Measurements from ENCODE around the gene KDM4C. TPM values are rescaled to one million over a fixed set of nuclear protein-coding genes. Genes with fewer than 3 reads are reported as not detected.
A peak's percentile ranks its signal among the peaks of the same experiment; 100 is the strongest.
"Not testable (repeated sequence)": the region's sequence is repeated elsewhere in the genome, so short reads cannot be mapped to it uniquely, and the experiment has no call there.

Gene KDM4C
- 36.2 TPM for total RNA-seq
- polyA plus RNA-seq, result 20.3 TPM
- long read RNA-seq, donor 1, result 0 reads
- long read RNA-seq, donor 2, result 0 reads
- long read RNA-seq, donor 3, full-length matches to known transcripts, result 3 of 13 reads
- long read RNA-seq, donor 3, partial matches to known transcripts, result 10 of 13 reads
- long read RNA-seq, donor 3, other reads (novel, unspliced or antisense), result 0 of 13 reads
- long read RNA-seq, donor 4, full-length matches to known transcripts, result 2 of 2 reads
- long read RNA-seq, donor 4, partial matches to known transcripts, result 0 of 2 reads
- long read RNA-seq, donor 4, other reads (novel, unspliced or antisense), result 0 of 2 reads
- long read RNA-seq, donor 5, full-length matches to known transcripts, result 8 of 23 reads
- long read RNA-seq, donor 5, partial matches to known transcripts, result 15 of 23 reads
- long read RNA-seq, donor 5, other reads (novel, unspliced or antisense), result 0 of 23 reads
- long read RNA-seq, donor 6, full-length matches to known transcripts, result 6 of 6 reads
- long read RNA-seq, donor 6, partial matches to known transcripts, result 0 of 6 reads
- long read RNA-seq, donor 6, other reads (novel, unspliced or antisense), result 0 of 6 reads
- long read RNA-seq, donor 7, full-length matches to known transcripts, result 10 of 10 reads
- long read RNA-seq, donor 7, partial matches to known transcripts, result 0 of 10 reads
- long read RNA-seq, donor 7, other reads (novel, unspliced or antisense), result 0 of 10 reads
- long read RNA-seq, donor 8, full-length matches to known transcripts, result 3 of 3 reads
- long read RNA-seq, donor 8, partial matches to known transcripts, result 0 of 3 reads
- long read RNA-seq, donor 8, other reads (novel, unspliced or antisense), result 0 of 3 reads
- long read RNA-seq, donor 9, full-length matches to known transcripts, result 1 of 7 reads
- long read RNA-seq, donor 9, partial matches to known transcripts, result 6 of 7 reads
- long read RNA-seq, donor 9, other reads (novel, unspliced or antisense), result 0 of 7 reads
- long read RNA-seq, donor 10, partial matches to known transcripts, result 0 of 1 reads
- long read RNA-seq, donor 10, other reads (novel, unspliced or antisense), result 0 of 1 reads

GRCh38 chr9:6757456-6758247, at the start of gene KDM4C:
TSS of gene KDM4C (plus strand) at chr9:6757973. CDS start at chr9:6792989, 35,016 bp downstream.
- Histone ChIP-seq H3K4me3 (ENCODE audit: low read length in 2 of 2) (peak within 1 kb of the TSS; percentile 95 to 96), H3K27me3 (ENCODE audit: control insufficient read depth in 2 of 2, insufficient read depth in 1 of 2, low read length in 1 of 2) (no peaks in the 10 kb centered on the region), H3K36me3 (ENCODE audit: control insufficient read depth in 2 of 2, insufficient read depth in 2 of 2, low read length in 1 of 2) (no peaks in the 10 kb centered on the region), H3K9me3 (ENCODE audit: control insufficient read depth in 2 of 2, insufficient read depth in 1 of 2, low read length in 1 of 2) (no peaks in the 10 kb centered on the region), H3K27ac (ENCODE audit: low read depth in 1 of 2, low read length in 1 of 2) (peak within 1 kb of the TSS; percentile 97 to 100), H3K4me1 (ENCODE audit: control insufficient read depth in 2 of 2, insufficient read depth in 2 of 2, low read length in 2 of 2) (peaks cover 2 to 14% of the 10 kb centered on the region in 2 donors)
- under 1% methylated on average over 80 of the region's 80 CpGs for WGBS
- DNase-seq (ENCODE audit: low read depth in 6 of 9, low spot score in 9 of 9), result peak; percentile 93 to 99 (median 98)

DNA sequence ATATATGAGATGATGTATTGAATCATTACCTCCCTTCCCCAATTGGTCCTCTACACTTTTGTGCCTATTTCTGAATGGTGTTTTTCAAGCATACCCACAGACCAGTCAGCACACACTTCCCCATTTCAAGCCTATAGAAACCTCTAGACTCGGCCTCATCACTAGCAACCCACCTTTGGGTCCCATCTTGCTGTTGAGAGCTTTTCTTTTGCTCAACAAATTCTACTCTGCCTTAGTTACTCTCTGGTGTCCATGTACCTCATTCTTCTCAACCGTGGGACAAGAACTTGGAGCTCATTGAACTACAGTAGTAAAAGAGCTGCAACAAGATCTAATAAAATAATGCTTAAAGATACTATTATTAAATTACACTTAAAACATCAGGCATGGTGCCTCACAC, 49.0 kb upstream of the KDM4C start:
- H3K9me3 ChIP-seq (ENCODE audit: control insufficient read depth in 2 of 2, insufficient read depth in 1 of 2, low read length in 1 of 2), result peaks cover 0 to 7% of the 10 kb centered on the region in 2 donors
- 94% methylated on average over 2 of the region's 2 CpGs for WGBS
- no peak overlapping the region for H3K4me3 ChIP-seq (ENCODE audit: low read length in 2 of 2)
- H3K36me3 ChIP-seq (ENCODE audit: control insufficient read depth in 2 of 2, insufficient read depth in 2 of 2, low read length in 1 of 2), result no peaks in the 10 kb centered on the region
- no peak overlapping the region for H3K27ac ChIP-seq (ENCODE audit: low read depth in 1 of 2, low read length in 1 of 2)
- peaks cover 0 to 8% of the 10 kb centered on the region in 2 donors for H3K4me1 ChIP-seq (ENCODE audit: control insufficient read depth in 2 of 2, insufficient read depth in 2 of 2, low read length in 2 of 2)
- DNase-seq (ENCODE audit: low read depth in 6 of 9, low spot score in 9 of 9), result peak in 1 of 9 donors; percentile 28
- H3K27me3 ChIP-seq (ENCODE audit: control insufficient read depth in 2 of 2, insufficient read depth in 1 of 2, low read length in 1 of 2), result no peaks in the 10 kb centered on the region

DNA sequence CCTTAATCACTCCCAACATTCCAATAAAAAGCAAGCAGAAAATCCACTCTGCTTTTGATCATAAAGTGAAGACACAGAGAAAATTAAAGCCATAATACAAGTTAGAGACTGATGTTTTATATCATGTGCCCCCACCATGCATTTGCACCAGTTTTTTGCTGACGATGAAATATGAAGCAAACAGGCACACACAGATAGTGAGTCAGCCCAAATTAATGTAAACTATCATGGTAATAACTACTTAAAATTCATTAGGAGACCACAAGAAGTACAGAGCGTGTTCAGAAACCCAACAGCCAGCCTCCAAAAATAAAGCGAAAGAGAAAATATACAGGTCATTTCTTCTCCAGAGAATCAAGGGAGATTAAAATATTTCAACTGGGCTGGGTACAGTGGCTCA, 46.4 kb upstream of the KDM4C start:
- no peak for DNase-seq (ENCODE audit: low read depth in 6 of 9, low spot score in 9 of 9)
- no peak overlapping the region for H3K4me3 ChIP-seq (ENCODE audit: low read length in 2 of 2)
- no peaks in the 10 kb centered on the region for H3K36me3 ChIP-seq (ENCODE audit: control insufficient read depth in 2 of 2, insufficient read depth in 2 of 2, low read length in 1 of 2)
- no peak overlapping the region for H3K27ac ChIP-seq (ENCODE audit: low read depth in 1 of 2, low read length in 1 of 2)
- WGBS, result 96% methylated on average over 3 of the region's 3 CpGs
- H3K4me1 ChIP-seq (ENCODE audit: control insufficient read depth in 2 of 2, insufficient read depth in 2 of 2, low read length in 2 of 2), result peaks cover 1 to 3% of the 10 kb centered on the region in 2 donors
- H3K9me3 ChIP-seq (ENCODE audit: control insufficient read depth in 2 of 2, insufficient read depth in 1 of 2, low read length in 1 of 2), result peaks cover 0 to 7% of the 10 kb centered on the region in 2 donors
- H3K27me3 ChIP-seq (ENCODE audit: control insufficient read depth in 2 of 2, insufficient read depth in 1 of 2, low read length in 1 of 2), result peaks cover 0 to 10% of the 10 kb centered on the region in 2 donors

DNA sequence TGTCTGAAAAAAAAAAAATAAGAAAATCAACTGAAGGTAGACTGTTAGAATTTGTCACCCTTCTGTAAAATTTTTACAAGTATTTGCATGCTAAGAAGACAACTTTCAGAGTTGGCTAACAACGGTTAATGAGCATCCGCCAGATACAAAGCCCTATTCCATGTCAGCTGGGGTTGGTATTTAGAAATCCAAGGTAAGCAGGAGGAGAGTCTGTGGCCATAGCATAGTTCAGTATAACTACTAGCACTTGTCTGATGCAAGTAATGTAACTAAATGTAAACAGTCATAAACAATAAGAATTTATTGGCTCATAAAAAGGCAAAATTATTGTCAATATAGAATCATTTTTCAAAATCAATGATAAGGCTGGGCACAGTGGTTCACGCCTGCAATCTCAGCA, 45.7 kb upstream of the KDM4C start:
- Histone ChIP-seq H3K4me3 (ENCODE audit: low read length in 2 of 2) (no peak overlapping the region), H3K36me3 (ENCODE audit: control insufficient read depth in 2 of 2, insufficient read depth in 2 of 2, low read length in 1 of 2) (no peaks in the 10 kb centered on the region), H3K27ac (ENCODE audit: low read depth in 1 of 2, low read length in 1 of 2) (no peak overlapping the region), H3K9me3 (ENCODE audit: control insufficient read depth in 2 of 2, insufficient read depth in 1 of 2, low read length in 1 of 2) (peaks cover 0 to 7% of the 10 kb centered on the region in 2 donors), H3K27me3 (ENCODE audit: control insufficient read depth in 2 of 2, insufficient read depth in 1 of 2, low read length in 1 of 2) (peaks cover 0 to 11% of the 10 kb centered on the region in 2 donors), H3K4me1 (ENCODE audit: control insufficient read depth in 2 of 2, insufficient read depth in 2 of 2, low read length in 2 of 2) (peaks cover 6 to 7% of the 10 kb centered on the region in 2 donors)
- 89% methylated on average over 3 of the region's 3 CpGs for WGBS
- DNase-seq (ENCODE audit: low read depth in 6 of 9, low spot score in 9 of 9), result no peak

DNA sequence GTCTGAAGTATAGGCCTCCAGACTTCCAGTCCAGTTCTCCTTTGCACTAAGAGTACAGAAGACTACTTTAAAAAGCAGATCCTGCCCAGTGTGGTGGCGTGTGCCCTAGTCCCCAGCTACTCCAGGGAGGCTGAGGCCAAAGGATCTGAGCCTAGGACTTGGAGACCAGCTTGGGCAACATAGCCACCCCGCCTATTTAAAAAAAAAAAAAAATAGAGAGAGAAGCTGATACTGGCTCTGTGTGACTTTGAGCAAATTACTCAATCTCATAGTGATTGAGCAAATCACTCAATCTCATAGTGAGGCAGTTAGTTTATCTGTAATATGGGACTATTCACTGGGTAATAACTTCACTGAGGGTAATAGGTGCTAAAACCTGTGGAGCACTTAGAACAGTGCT, 43.6 kb upstream of the KDM4C start:
- Histone ChIP-seq H3K4me1 (ENCODE audit: control insufficient read depth in 2 of 2, insufficient read depth in 2 of 2, low read length in 2 of 2) (peaks cover 6 to 7% of the 10 kb centered on the region in 2 donors), H3K27me3 (ENCODE audit: control insufficient read depth in 2 of 2, insufficient read depth in 1 of 2, low read length in 1 of 2) (peaks cover 0 to 11% of the 10 kb centered on the region in 2 donors), H3K27ac (ENCODE audit: low read depth in 1 of 2, low read length in 1 of 2) (no peak overlapping the region), H3K9me3 (ENCODE audit: control insufficient read depth in 2 of 2, insufficient read depth in 1 of 2, low read length in 1 of 2) (peaks cover 0 to 1% of the 10 kb centered on the region in 2 donors), H3K36me3 (ENCODE audit: control insufficient read depth in 2 of 2, insufficient read depth in 2 of 2, low read length in 1 of 2) (no peaks in the 10 kb centered on the region), H3K4me3 (ENCODE audit: low read length in 2 of 2) (no peak overlapping the region)
- 92% methylated on average over 2 of the region's 2 CpGs for WGBS
- DNase-seq (ENCODE audit: low read depth in 6 of 9, low spot score in 9 of 9), result no peak

DNA sequence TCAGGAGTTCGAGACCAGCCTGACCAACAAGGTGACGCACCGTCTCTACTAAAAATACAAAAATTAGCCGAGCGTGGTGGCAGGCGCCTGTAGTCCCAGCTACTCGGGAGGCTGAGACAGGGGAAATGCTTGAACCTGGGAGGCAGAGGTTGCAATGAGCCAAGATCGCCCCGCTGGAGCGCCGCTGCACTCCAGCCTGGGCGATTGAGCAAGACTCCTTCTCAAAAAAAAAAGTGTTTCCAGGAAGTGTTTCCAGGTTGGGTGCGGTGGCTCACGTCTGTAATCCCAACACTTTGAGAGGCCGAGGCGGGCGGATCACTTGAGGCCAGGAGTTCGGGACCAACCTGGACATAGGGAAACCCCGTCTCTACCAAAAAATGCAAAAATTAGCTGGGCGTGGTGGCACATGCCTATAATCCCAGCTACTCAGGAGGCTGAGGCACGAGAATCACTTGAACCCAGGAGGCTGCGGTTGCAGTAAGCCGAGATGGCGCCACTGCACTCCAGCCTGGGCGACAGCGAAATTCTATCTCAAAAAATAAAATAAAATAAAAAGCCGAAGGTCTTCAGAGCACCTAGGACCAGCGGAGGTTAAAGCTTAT, 42.5 kb upstream of the KDM4C start:
- not testable (repeated sequence) for H3K4me1 ChIP-seq (ENCODE audit: control insufficient read depth in 2 of 2, insufficient read depth in 2 of 2, low read length in 2 of 2); H3K27ac ChIP-seq (ENCODE audit: low read depth in 1 of 2, low read length in 1 of 2)

GRCh38 chr9:6715755-6716643, 41.8 kb upstream of the KDM4C start:
- Histone ChIP-seq H3K4me1 (ENCODE audit: control insufficient read depth in 2 of 2, insufficient read depth in 2 of 2, low read length in 2 of 2) (peaks cover 6 to 7% of the 10 kb centered on the region in 2 donors), H3K27me3 (ENCODE audit: control insufficient read depth in 2 of 2, insufficient read depth in 1 of 2, low read length in 1 of 2) (peaks cover 0 to 11% of the 10 kb centered on the region in 2 donors), H3K36me3 (ENCODE audit: control insufficient read depth in 2 of 2, insufficient read depth in 2 of 2, low read length in 1 of 2) (no peaks in the 10 kb centered on the region), H3K27ac (ENCODE audit: low read depth in 1 of 2, low read length in 1 of 2) (peak overlapping the region; percentile 59 to 73), H3K9me3 (ENCODE audit: control insufficient read depth in 2 of 2, insufficient read depth in 1 of 2, low read length in 1 of 2) (no peaks in the 10 kb centered on the region), H3K4me3 (ENCODE audit: low read length in 2 of 2) (peak overlapping the region; percentile 45 to 49)
- WGBS, result 35% methylated on average over 61 of the region's 61 CpGs
- peak in 7 of 9 donors; percentile 43 to 83 (median 65) for DNase-seq (ENCODE audit: low read depth in 6 of 9, low spot score in 9 of 9)

More for the DNA sequence above, 42.5 kb upstream of the KDM4C start:
- not testable (repeated sequence) for H3K9me3 ChIP-seq (ENCODE audit: control insufficient read depth in 2 of 2, insufficient read depth in 1 of 2, low read length in 1 of 2); DNase-seq (ENCODE audit: low read depth in 6 of 9, low spot score in 9 of 9); H3K36me3 ChIP-seq (ENCODE audit: control insufficient read depth in 2 of 2, insufficient read depth in 2 of 2, low read length in 1 of 2)
- WGBS, result 98% methylated on average over 28 of the region's 28 CpGs
- peaks cover 0 to 11% of the 10 kb centered on the region in 2 donors for H3K27me3 ChIP-seq (ENCODE audit: control insufficient read depth in 2 of 2, insufficient read depth in 1 of 2, low read length in 1 of 2)
- H3K4me3 ChIP-seq (ENCODE audit: low read length in 2 of 2), result peak overlapping the region in 1 of 2 donors; percentile 49
